Activated CD8-positive, alpha-beta memory T cell treated with anti-CD3 and anti-CD28 coated beads, Interleukin-2, amount 50 U/mL, for 1 hour (primary cell): Measurements from ENCODE around the gene TNIK.
"Not testable (repeated sequence)": the region's sequence is repeated elsewhere in the genome, so short reads cannot be mapped to it uniquely, and the experiment has no call there.

ENCODE experiments used
- DNase-seq: peaks from one replicate; pipeline ENCODE4 v3.0.0-alpha.2; 2020; ENCODE audit errors: extremely low read depth

TNIK gene

GRCh38 chr3:171309906-171310359 is 150.3 kb downstream of the TNIK start:
- no peak for DNase-seq

- DNase-seq: no peak
Observed at GRCh38 chr3:171307988-171308387, 152.2 kb downstream of the TNIK start.

GRCh38 chr3:171307046-171307585 is 153.1 kb downstream of the TNIK start:
- DNase-seq: no peak

- no peak for DNase-seq
Observed at GRCh38 chr3:171306631-171307030, 153.6 kb downstream of the TNIK start.

GRCh38 chr3:171305823-171306222 is 154.4 kb downstream of the TNIK start:
- DNase-seq: not testable (repeated sequence)

- DNase-seq: not testable (repeated sequence)
Observed at GRCh38 chr3:171304498-171304897, 155.7 kb downstream of the TNIK start.

GRCh38 chr3:171304017-171304416 is 156.2 kb downstream of the TNIK start:
- DNase-seq: not testable (repeated sequence)

GRCh38 chr3:171301998-171302397 is 158.2 kb downstream of the TNIK start:
- DNase-seq: no peak

GRCh38 chr3:171301002-171301401 is 159.2 kb downstream of the TNIK start:
- DNase-seq: no peak

GRCh38 chr3:171297951-171298350 is 162.3 kb downstream of the TNIK start:
- DNase-seq: no peak

GRCh38 chr3:171297207-171297606 is 163.0 kb downstream of the TNIK start:
- DNase-seq: no peak

GRCh38 chr3:171295484-171296373 is 164.5 kb downstream of the TNIK start:
- DNase-seq: no peak

- no peak for DNase-seq
Observed at GRCh38 chr3:171293142-171293782, 166.9 kb downstream of the TNIK start.

- no peak for DNase-seq
Observed at GRCh38 chr3:171290680-171291079, 169.5 kb downstream of the TNIK start.

- no peak for DNase-seq
Observed at GRCh38 chr3:171289291-171289690, 170.9 kb downstream of the TNIK start.

- DNase-seq: not testable (repeated sequence)
Observed at GRCh38 chr3:171287761-171288160, 172.4 kb downstream of the TNIK start.

- no peak for DNase-seq
Observed at GRCh38 chr3:171286580-171287249, 173.5 kb downstream of the TNIK start.

- DNase-seq: no peak
Observed at GRCh38 chr3:171285287-171285686, 174.9 kb downstream of the TNIK start.

GRCh38 chr3:171284308-171285075 is 175.7 kb downstream of the TNIK start:
- DNase-seq: no peak

GRCh38 chr3:171283848-171284222 is 176.4 kb downstream of the TNIK start:
- no peak for DNase-seq

GRCh38 chr3:171283183-171283847 is 176.9 kb downstream of the TNIK start:
- DNase-seq: no peak
